ENCODE results near the gene FBXO11. TPM values are rescaled to one million over a fixed set of nuclear protein-coding genes. Genes with fewer than 3 reads are reported as not detected.

The FBXO11 gene
- total and polyA plus RNA-seq, 10 of the 15 experiments (the other 5 are each of a cell fraction or from before 2014, with no cell fraction given) = 5.9 to 38.9 (median 22.5) TPM

GRCh38 chr2:47890711-47891368 lies 15.5 kb downstream of the FBXO11 start (continued):
- no peak for TF ChIP-seq PBX3 (IDR thresholded peaks at IDR 0.05; ENCODE audit: insufficient replicate concordance, low read depth, low read length)

GRCh38 chr2:47888581-47889280 lies 17.6 kb downstream of the FBXO11 start:
- Histone ChIP-seq H3K79me2 (ENCODE audit: control insufficient read depth, insufficient read depth, low read length) (peaks cover 91% of the 10 kb centered on the region), H3K4me1 (ENCODE audit: control insufficient read depth, insufficient read depth, low read length) (no peaks in the 10 kb centered on the region), H3K4me3 (no peak overlapping the region), H3K9me3 (replicated peaks; ENCODE audit: control insufficient read depth, insufficient read depth, low read length) (peaks cover under 1% of the 10 kb centered on the region; the same call in 2 of the 3 replicates), H2AFZ (ENCODE audit: control insufficient read depth, low read depth, low read length) (no peak overlapping the region), H3K27me3 (replicated peaks in 1 of 2; ENCODE audit: control insufficient read depth in 2 of 2, insufficient read depth in 2 of 2, low read length in 1 of 2) (no peaks in the 10 kb centered on the region), H3K9ac (ENCODE audit: control insufficient read depth, insufficient read depth, low read length) (no peak overlapping the region), H3K4me2 (ENCODE audit: control insufficient read depth, insufficient read depth) (no peak overlapping the region), H4K20me1 (ENCODE audit: control insufficient read depth, insufficient read depth) (no peaks in the 10 kb centered on the region), H3K27ac (ENCODE audit: control insufficient read depth, insufficient read depth) (no peak overlapping the region), H3K36me3 (ENCODE audit: control insufficient read depth in 2 of 2, insufficient read depth in 2 of 2, low read length in 1 of 2) (peaks cover 0 to 6% of the 10 kb centered on the region in 2 experiments; a peak in 3 of 4 replicates)
- RAD21 ChIA-PET (ENCODE audit: unreplicated experiment) = no interaction called here
- CTCF ChIA-PET = no interaction called here
- intact Hi-C loops (cut with micrococcal nuclease; ENCODE audit: unreplicated experiment) (no loop called here), in situ Hi-C loops (cut with MboI) (no loop called here)
- no peak for DNase-seq (ENCODE audit: low read depth, low spot score)
- SMC1A ChIA-PET (ENCODE audit: uncharacterized antibody, unreplicated experiment) = interaction anchor here (0.8 to 2.3 kb wide), 6 partner anchors 10 to 21 kb away, joined by 3 to 14 read pairs (median 6); partner anchors contain the start of gene FBXO11
- FAIRE-seq = no peak
- WGBS (ENCODE audit: insufficient coverage, insufficient replicate concordance, low lambda C conversion rate, missing lambda C conversion rate) = 78% methylated on average over 2 of the region's 2 CpGs
- peak; percentile 68 for ATAC-seq
- POLR2A ChIA-PET = interaction anchor here (0.7 kb wide), 1 partner anchor 13 kb away, joined by 3 read pairs; no protein-coding TSS in a partner anchor
- no TSS peak for BruUV-seq (replicated peaks)
- TF ChIP-seq ZNF622 (IDR thresholded peaks at IDR 0.05) (no peak), CUX1 (IDR thresholded peaks at IDR 0.05; ENCODE audit: insufficient replicate concordance, low read depth, low read length) (no peak), BCLAF1 (IDR thresholded peaks at IDR 0.05) (no peak), RELA (IDR thresholded peaks at IDR 0.05; ENCODE audit: borderline replicate concordance, partially characterized antibody) (no peak), RUNX3 (IDR thresholded peaks at IDR 0.05; ENCODE audit: low read length) (peak; percentile 25; the same call in 1 of the 2 replicates), MEF2B (IDR thresholded peaks at IDR 0.05; ENCODE audit: partially characterized antibody, poor library complexity, severe bottlenecking) (peak; percentile 59), SUPT20H (IDR thresholded peaks at IDR 0.05; ENCODE audit: borderline replicate concordance, control insufficient read depth, low read depth, low read length) (no peak), BCL11A (IDR thresholded peaks at IDR 0.05; ENCODE audit: low read depth, low read length) (no peak), ZNF384 (IDR thresholded peaks at IDR 0.05; ENCODE audit: borderline replicate concordance, low read depth, low read length) (peak; percentile 63; the same call in 1 of the 2 replicates)

Measured in GM12878 (cell line).